MM.1S (cell line): Measurements from ENCODE around the gene KSR2.

Experiments
- DNase-seq: peaks from one replicate; pipeline ENCODE4 v3.0.0-alpha.2; 2015
- H2AFZ ChIP-seq: fragments of 300-600 bp; sonication (generic); 2 replicates; pipeline ENCODE4 v1.6.0; 2016; ENCODE audit warnings: antibody characterized with exemption, low read length
- H3F3A ChIP-seq: fragments of 300-600 bp; sonication (generic); 2 replicates; pipeline ENCODE4 v1.6.1; 2016; ENCODE audit warnings: mild to moderate bottlenecking, antibody characterized with exemption, low read length, moderate library complexity, mixed read lengths; ENCODE audit not compliant: insufficient read depth
- H3K27ac ChIP-seq: fragments of 300-600 bp; sonication (generic); 2 replicates; pipeline ENCODE4 v1.5.1; 2016; ENCODE audit warnings: mild to moderate bottlenecking, low read length
- H3K27me3 ChIP-seq: fragments of 300-600 bp; sonication (generic); replicated peaks from 2 replicates; pipeline ENCODE4 v1.6.0; 2016; ENCODE audit warnings: low read length; ENCODE audit not compliant: insufficient read depth
- H3K36me3 ChIP-seq: fragments of 300-600 bp; sonication (generic); replicated peaks from 2 replicates; pipeline ENCODE4 v1.6.1; 2016; ENCODE audit warnings: mild to moderate bottlenecking, low read length, mixed read lengths; ENCODE audit not compliant: insufficient read depth
- H3K4me1 ChIP-seq: fragments of 300-600 bp; sonication (generic); 2 replicates; pipeline ENCODE4 v1.6.1; 2016; ENCODE audit warnings: low read length, mixed read lengths
- H3K4me2 ChIP-seq: fragments of 300-600 bp; sonication (generic); 2 replicates; pipeline ENCODE4 v1.6.0; 2016; ENCODE audit warnings: low read depth, low read length
- H3K4me3 ChIP-seq: fragments of 300-600 bp; sonication (generic); 2 replicates; pipeline ENCODE4 v1.5.1; 2016; ENCODE audit warnings: low read length, mixed read lengths
- H3K79me2 ChIP-seq: fragments of 300-600 bp; sonication (generic); 2 replicates; pipeline ENCODE4 v1.6.1; 2016; ENCODE audit warnings: mixed run types, low read length, mixed read lengths
- H3K9ac ChIP-seq: fragments of 300-600 bp; sonication (generic); 2 replicates; pipeline ENCODE4 v1.6.1; 2016; ENCODE audit warnings: low read length, mixed read lengths
- H3K9me2 ChIP-seq: fragments of 300-600 bp; sonication (generic); replicated peaks from 2 replicates; pipeline ENCODE4 v1.6.1; 2016; ENCODE audit warnings: mild to moderate bottlenecking, low read length, mixed read lengths; ENCODE audit not compliant: insufficient read depth
- H3K9me3 ChIP-seq: fragments of 300-600 bp; sonication (generic); replicated peaks from 2 replicates; pipeline ENCODE4 v1.6.1; 2016; ENCODE audit warnings: mild to moderate bottlenecking, low read length, mixed read lengths; ENCODE audit not compliant: insufficient read depth
- H4K20me1 ChIP-seq: fragments of 300-600 bp; sonication (generic); 2 replicates; pipeline ENCODE4 v1.6.1; 2016; ENCODE audit warnings: mild to moderate bottlenecking, low read length, moderate library complexity, mixed read lengths; ENCODE audit not compliant: insufficient read depth
- EZH2 ChIP-seq: fragments of 300-600 bp; sonication (generic); optimal IDR thresholded peaks from 2 replicates; pipeline ENCODE3; 2017; ENCODE audit warnings: low read depth, mild to moderate bottlenecking, antibody characterized with exemption, low read length, mixed read lengths
- EZH2phosphoT487 ChIP-seq: fragments of 300-600 bp; sonication (generic); IDR thresholded peaks from 2 replicates; pipeline ENCODE4 v1.6.1; 2018; ENCODE audit warnings: antibody characterized with exemption, low read length
- TF ChIP-seq, protein P1 (sequence below): fragments of 300-600 bp; sonication (generic); IDR thresholded peaks from 2 replicates; pipeline ENCODE4 v1.5.1; 2016; ENCODE audit warnings: antibody characterized with exemption, low read length, mixed read lengths

KSR2 gene

DNA sequence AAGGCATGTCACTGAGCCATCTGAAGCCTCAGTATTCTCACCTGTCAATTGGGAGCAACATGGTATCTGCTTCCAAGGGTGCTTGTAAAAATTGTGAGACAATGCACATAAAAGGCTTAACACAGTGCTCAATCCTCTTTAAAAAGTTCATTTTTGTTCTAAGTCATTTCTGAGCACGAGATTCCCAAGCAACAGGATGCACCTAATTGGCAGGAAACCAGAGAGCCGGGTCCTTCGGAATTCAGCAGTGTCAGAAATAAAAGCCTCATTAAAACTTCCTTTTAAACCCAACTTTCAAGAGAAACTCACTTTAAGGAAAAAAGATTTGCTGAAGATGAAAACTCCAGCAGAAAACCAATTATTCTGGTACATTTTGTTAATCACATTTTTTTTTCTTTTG lies 494.9 kb downstream of the KSR2 start:
- Histone ChIP-seq H4K20me1 (no peaks in the 10 kb centered on the region), H3K4me3 (no peak overlapping the region), H3F3A (no peaks in the 10 kb centered on the region), H3K4me1 (no peaks in the 10 kb centered on the region), H3K9me2 (no peaks in the 10 kb centered on the region), H3K27ac (no peak overlapping the region), H3K27me3 (no peaks in the 10 kb centered on the region), H3K9me3 (no peaks in the 10 kb centered on the region), H2AFZ (no peak overlapping the region), H3K4me2 (no peak overlapping the region), H3K36me3 (no peaks in the 10 kb centered on the region), H3K79me2 (no peaks in the 10 kb centered on the region), H3K9ac (no peak overlapping the region)
- TF ChIP-seq, protein P1, sequence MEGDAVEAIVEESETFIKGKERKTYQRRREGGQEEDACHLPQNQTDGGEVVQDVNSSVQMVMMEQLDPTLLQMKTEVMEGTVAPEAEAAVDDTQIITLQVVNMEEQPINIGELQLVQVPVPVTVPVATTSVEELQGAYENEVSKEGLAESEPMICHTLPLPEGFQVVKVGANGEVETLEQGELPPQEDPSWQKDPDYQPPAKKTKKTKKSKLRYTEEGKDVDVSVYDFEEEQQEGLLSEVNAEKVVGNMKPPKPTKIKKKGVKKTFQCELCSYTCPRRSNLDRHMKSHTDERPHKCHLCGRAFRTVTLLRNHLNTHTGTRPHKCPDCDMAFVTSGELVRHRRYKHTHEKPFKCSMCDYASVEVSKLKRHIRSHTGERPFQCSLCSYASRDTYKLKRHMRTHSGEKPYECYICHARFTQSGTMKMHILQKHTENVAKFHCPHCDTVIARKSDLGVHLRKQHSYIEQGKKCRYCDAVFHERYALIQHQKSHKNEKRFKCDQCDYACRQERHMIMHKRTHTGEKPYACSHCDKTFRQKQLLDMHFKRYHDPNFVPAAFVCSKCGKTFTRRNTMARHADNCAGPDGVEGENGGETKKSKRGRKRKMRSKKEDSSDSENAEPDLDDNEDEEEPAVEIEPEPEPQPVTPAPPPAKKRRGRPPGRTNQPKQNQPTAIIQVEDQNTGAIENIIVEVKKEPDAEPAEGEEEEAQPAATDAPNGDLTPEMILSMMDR: no peak
- no peak for TF ChIP-seq EZH2phosphoT487
- TF ChIP-seq EZH2: no peak
- DNase-seq: no peak

GRCh38 chr12:117472983-117473382 lies 495.8 kb downstream of the KSR2 start:
- Histone ChIP-seq H3K4me3 (no peak overlapping the region), H3K36me3 (no peaks in the 10 kb centered on the region), H3K9me3 (no peaks in the 10 kb centered on the region), H3K9me2 (no peaks in the 10 kb centered on the region), H3K4me1 (no peaks in the 10 kb centered on the region), H4K20me1 (no peaks in the 10 kb centered on the region), H3K79me2 (no peaks in the 10 kb centered on the region), H3K9ac (no peak overlapping the region), H3K27me3 (no peaks in the 10 kb centered on the region), H2AFZ (no peak overlapping the region), H3K27ac (no peak overlapping the region), H3K4me2 (no peak overlapping the region), H3F3A (no peaks in the 10 kb centered on the region)
- TF ChIP-seq EZH2phosphoT487 (no peak), EZH2 (no peak)
- TF ChIP-seq, protein P1: peak; percentile 9; the same call in 1 of the 2 replicates
- DNase-seq: no peak

DNA sequence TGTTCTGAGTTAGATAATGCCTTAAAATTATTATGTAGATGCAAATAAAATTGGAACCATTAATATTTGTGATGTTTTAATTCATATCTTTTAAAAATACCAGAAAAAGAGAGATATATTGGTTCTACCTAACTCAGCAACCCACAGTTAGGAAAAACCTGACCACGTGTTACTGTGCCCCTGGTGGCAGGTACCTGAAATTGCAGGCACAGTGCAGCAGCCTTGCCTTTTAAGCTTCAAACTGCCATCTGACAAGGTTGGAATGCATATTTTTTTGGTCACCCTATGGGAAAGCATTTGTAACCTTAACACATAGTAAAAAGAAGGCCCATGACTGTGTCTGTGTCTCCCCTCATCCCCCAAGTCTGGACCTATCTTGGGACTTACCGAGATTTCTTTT lies 498.0 kb downstream of the KSR2 start:
- H3K79me2 ChIP-seq: no peaks in the 10 kb centered on the region
- no peak overlapping the region for H3K9ac ChIP-seq
- no peak overlapping the region for H2AFZ ChIP-seq
- TF ChIP-seq EZH2: no peak
- TF ChIP-seq, protein P1: peak; percentile 36
- no peak overlapping the region for H3K27ac ChIP-seq
- no peaks in the 10 kb centered on the region for H3F3A ChIP-seq
- no peak for DNase-seq
- H3K4me3 ChIP-seq: no peak overlapping the region
- no peaks in the 10 kb centered on the region for H3K36me3 ChIP-seq
- H3K4me2 ChIP-seq: no peak overlapping the region
- no peaks in the 10 kb centered on the region for H3K9me3 ChIP-seq
- H3K9me2 ChIP-seq: no peaks in the 10 kb centered on the region
- no peaks in the 10 kb centered on the region for H3K27me3 ChIP-seq
- H3K4me1 ChIP-seq: no peaks in the 10 kb centered on the region
- H4K20me1 ChIP-seq: no peaks in the 10 kb centered on the region
